ENCODE results near the gene SULF2. TPM values are rescaled to one million over a fixed set of nuclear protein-coding genes. Genes with fewer than 3 reads are reported as not detected.

Gene SULF2
- total RNA-seq, 2 donors from 2014 or later = 2.1 TPM; not detected in 1

- Mint-ChIP-seq H3K27me3 (peaks cover 39 to 49% of the 10 kb centered on the region in 2 donors), H3K4me1 (ENCODE audit: low read depth in 2 of 2) (peaks cover 0 to 5% of the 10 kb centered on the region in 2 donors), H3K9me3 (no peaks in the 10 kb centered on the region), H3K36me3 (no peaks in the 10 kb centered on the region), H3K4me3 (no peak overlapping the region), H3K27ac (no peak overlapping the region)
- ATAC-seq (no peak), DNase-seq (ENCODE audit: low spot score) (no peak)
Observed at GRCh38 chr20:47784599-47785310, 526 bp downstream of the SULF2 start.

DNA sequence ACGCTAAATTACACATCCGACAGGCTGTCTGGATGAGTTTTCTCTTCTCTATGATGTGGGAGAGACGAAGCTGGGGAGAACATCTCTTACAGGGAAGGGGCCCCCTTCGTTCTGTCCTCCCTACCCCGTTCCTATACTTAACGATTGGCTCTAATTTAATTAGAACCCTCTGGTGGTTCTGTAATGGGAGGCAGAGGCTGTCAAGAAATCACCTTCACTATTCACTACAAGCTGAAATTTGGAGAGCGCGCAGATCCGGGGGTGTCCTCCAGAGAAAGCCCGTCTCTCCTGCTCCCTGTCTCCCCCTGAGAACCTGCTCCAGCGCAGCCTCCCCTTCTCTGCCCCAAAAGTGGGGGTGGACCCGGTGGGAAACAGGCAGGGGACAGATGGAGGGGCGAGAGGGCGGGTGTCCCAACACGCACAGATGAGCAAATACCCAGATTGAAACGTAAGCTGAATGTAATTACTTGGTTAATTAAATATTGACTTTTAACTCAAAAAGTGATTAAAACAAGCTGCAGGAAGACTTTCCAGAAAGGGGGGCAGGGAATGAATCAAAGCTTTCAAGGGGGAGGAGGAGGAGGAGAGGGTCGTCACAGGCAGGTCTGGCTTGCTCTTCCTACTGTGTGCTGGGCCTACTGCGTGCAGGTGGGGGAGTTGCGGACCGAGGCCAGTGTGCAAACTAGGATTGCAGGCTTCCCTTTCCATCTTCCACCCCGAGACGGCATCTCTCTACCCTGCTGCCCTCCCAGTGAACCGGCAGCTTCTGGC, 1.3 kb downstream of the SULF2 start:
- no peak overlapping the region for H3K4me3 Mint-ChIP-seq
- H3K9me3 Mint-ChIP-seq = no peaks in the 10 kb centered on the region
- no peak overlapping the region for H3K27ac Mint-ChIP-seq
- ATAC-seq (no peak), DNase-seq (ENCODE audit: low spot score) (no peak)
- no peaks in the 10 kb centered on the region for H3K36me3 Mint-ChIP-seq
- H3K27me3 Mint-ChIP-seq = peaks cover 36 to 44% of the 10 kb centered on the region in 2 donors
- H3K4me1 Mint-ChIP-seq (ENCODE audit: low read depth in 2 of 2) = peaks cover 0 to 5% of the 10 kb centered on the region in 2 donors

GRCh38 chr20:47782920-47783552, 2.2 kb downstream of the SULF2 start:
- H3K4me3 Mint-ChIP-seq = no peak overlapping the region

DNA sequence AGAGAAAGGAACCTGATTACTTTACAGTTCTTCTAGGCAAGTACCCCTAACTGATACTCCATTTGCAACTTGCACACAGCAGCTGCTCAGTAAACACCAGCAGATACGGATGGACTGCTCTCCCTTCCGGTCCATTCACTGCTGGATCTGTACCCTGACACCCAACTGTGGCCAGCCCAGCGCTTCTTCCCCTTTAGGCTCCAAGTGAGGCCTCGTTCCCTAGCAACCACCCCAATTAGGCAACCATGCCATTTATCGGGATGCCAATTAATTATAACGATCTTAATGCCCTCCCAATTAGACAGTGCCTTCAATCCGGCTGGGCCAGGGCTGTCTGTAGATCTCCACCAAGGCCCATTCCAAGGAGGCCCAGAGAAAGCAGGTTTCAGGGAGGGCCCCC, 3.2 kb downstream of the SULF2 start:
- Mint-ChIP-seq H3K4me3 (no peak overlapping the region), H3K9me3 (no peaks in the 10 kb centered on the region), H3K4me1 (ENCODE audit: low read depth in 2 of 2) (peaks cover 0 to 5% of the 10 kb centered on the region in 2 donors), H3K27ac (no peak overlapping the region), H3K36me3 (no peaks in the 10 kb centered on the region), H3K27me3 (peaks cover 29 to 36% of the 10 kb centered on the region in 2 donors)
- DNase-seq (ENCODE audit: low spot score) = no peak
- ATAC-seq = no peak

More at GRCh38 chr20:47782920-47783552, 2.2 kb downstream of the SULF2 start:
- Mint-ChIP-seq H3K36me3 (no peaks in the 10 kb centered on the region), H3K9me3 (no peaks in the 10 kb centered on the region), H3K27me3 (peaks cover 31 to 37% of the 10 kb centered on the region in 2 donors), H3K27ac (no peak overlapping the region), H3K4me1 (ENCODE audit: low read depth in 2 of 2) (peaks cover 0 to 5% of the 10 kb centered on the region in 2 donors)
- ATAC-seq = no peak
- DNase-seq (ENCODE audit: low spot score) = no peak

DNA sequence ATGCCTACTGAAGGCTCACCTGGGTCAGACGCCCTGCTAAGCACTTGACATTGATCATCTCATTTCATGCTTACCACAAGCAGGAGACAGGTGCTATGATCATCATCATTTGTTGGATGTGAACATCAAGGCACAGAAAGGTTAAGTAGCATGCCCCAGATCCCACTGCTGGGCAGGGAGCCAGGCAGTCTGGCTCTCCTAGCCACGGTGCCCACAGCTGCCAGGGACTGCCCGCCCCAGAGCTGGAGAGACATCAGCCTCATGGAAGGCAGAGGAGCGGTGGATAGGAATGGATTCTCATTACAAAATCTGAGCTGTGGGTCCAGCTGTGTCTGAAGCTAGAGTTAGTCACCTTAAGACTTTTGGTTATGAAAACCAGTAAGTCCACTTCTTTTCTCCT, 3.6 kb downstream of the SULF2 start:
- H3K27me3 Mint-ChIP-seq = peaks cover 26 to 36% of the 10 kb centered on the region in 2 donors
- DNase-seq (ENCODE audit: low spot score) (no peak), ATAC-seq (no peak)
- H3K27ac Mint-ChIP-seq = no peak overlapping the region
- no peak overlapping the region for H3K4me3 Mint-ChIP-seq
- H3K36me3 Mint-ChIP-seq = no peaks in the 10 kb centered on the region
- H3K9me3 Mint-ChIP-seq = no peaks in the 10 kb centered on the region
- peaks cover 0 to 5% of the 10 kb centered on the region in 2 donors for H3K4me1 Mint-ChIP-seq (ENCODE audit: low read depth in 2 of 2)

DNA sequence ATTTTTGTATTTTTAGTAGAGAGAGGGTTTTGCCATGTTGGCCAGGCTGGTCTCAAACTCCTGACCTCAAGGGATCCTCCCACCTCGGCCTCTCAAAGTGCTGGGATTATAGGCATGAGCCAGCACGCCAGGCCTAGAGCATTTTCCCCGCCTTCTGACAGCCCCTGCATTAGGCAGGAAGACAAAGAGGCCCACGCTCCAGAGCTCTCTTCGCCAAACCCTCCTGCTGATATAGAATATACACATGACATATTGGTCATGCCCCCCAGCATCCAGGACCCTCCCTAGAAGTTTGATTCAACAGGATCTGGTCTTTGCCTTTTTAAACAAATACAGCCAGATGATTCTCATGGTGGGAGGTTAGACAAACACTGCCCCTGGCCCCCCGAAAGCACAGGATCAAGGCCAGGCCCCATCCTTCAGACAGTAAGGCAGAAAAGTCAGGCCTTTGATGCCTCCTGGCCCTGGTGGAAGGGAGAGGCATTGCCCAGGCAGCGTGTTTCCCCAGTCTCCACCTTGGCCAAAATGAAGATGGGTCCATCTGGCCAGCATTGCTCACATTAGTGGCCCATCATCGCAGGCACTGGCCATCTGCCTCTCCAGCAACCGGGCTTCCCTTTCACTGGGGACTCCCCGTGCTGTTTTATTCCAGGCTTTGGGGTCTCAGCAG, 4.4 kb downstream of the SULF2 start:
- H3K4me1 Mint-ChIP-seq (ENCODE audit: low read depth in 2 of 2) = peaks cover 0 to under 1% of the 10 kb centered on the region in 2 donors
- no peaks in the 10 kb centered on the region for H3K36me3 Mint-ChIP-seq
- ATAC-seq (no peak), DNase-seq (ENCODE audit: low spot score) (no peak)
- peaks cover 21 to 30% of the 10 kb centered on the region in 2 donors for H3K27me3 Mint-ChIP-seq
- no peak overlapping the region for H3K27ac Mint-ChIP-seq
- H3K4me3 Mint-ChIP-seq = no peak overlapping the region
- H3K9me3 Mint-ChIP-seq = no peaks in the 10 kb centered on the region

DNA sequence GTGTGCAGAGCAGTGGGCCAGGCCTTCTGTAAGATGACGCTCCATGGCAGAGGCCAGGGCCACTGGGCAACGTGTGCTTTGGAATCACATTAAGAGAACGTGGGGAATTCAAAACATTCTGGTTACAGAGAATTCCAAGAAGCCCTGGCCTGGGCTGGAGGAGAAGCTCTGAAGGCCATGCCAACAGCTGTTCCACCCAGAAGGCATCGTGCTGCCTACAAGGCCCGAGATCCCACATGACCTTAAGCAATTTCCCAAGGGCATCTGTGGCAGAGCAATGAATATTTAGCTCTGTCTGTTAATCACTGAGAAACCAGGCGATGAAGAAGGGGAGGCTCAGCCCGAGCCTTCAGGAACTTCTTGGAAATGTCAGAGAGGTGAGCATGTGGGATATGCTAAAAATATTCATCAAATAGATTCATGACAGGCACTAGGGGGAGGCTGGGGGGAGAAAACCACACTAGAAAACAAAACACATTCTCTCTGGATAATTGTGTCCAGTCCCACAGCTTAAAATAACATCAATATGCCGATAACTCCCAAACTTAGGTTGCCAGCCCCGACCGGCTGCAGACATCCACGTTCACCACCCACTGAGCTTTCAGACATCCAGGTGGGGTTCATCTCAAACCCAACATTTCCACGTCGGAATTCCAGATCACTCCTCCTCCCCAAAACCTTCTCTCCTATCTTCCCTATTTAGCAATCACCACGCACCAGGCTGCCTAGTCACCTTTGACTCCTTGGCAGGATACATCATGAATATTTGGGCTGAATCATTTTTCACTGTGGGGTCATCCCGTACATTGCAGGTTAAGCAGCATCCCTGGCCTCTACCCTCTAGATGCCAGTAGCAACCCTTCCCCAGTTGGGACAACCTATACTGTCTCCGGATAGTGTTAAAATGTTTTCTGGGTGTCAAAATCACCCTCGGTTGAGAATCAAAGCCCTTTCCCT, 6.6 kb downstream of the SULF2 start:
- Mint-ChIP-seq H3K4me1 (ENCODE audit: low read depth in 2 of 2) (no peaks in the 10 kb centered on the region), H3K27me3 (peaks cover 12 to 21% of the 10 kb centered on the region in 2 donors), H3K27ac (no peak overlapping the region), H3K9me3 (no peaks in the 10 kb centered on the region), H3K4me3 (no peak overlapping the region), H3K36me3 (no peaks in the 10 kb centered on the region)
- DNase-seq (ENCODE audit: low spot score) (no peak), ATAC-seq (no peak)

DNA sequence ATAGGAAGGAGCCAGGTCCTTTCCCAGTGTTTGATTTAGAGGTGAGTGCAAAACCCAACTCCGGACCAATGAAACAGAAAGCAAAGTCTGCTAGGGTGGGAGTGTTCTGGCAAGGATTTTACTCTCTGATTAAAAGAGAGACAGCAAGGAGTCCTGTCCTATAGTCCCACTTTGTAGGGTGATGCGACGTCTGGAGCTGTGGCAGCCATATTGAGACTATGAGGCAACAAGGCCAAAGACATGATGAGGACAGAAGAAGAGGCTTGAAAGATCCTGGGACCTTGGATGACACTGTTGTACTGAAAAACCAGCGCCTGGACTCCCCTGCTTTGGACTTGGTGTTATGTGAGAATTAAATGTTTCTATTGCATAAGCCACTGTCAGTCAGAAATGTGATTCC, 8.1 kb downstream of the SULF2 start:
- Mint-ChIP-seq H3K27me3 (peaks cover 2 to 7% of the 10 kb centered on the region in 2 donors), H3K36me3 (no peaks in the 10 kb centered on the region), H3K27ac (no peak overlapping the region), H3K4me3 (no peak overlapping the region), H3K9me3 (no peaks in the 10 kb centered on the region), H3K4me1 (ENCODE audit: low read depth in 2 of 2) (no peaks in the 10 kb centered on the region)
- no peak for DNase-seq (ENCODE audit: low spot score)
- no peak for ATAC-seq

DNA sequence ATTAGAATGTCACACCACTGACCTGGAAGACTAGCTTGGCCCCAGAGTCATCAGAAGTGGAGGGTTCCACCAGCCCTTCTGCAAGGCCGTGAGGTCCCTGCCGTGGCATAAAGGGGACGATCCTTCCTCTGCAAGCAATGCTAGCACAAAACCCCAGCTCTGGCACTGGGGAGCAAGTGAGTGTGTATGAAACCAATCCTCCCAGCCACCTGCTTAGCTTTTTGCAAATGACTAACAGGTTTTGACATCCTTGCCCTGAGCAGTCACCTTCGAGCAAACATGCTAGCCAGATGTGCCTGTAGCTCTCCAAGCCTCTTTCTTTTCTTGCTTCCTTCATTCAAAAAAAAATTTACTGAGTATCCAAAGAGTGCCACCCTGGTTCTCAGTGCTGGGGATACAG, 8.6 kb downstream of the SULF2 start:
- Mint-ChIP-seq H3K4me3 (no peak overlapping the region), H3K27ac (no peak overlapping the region), H3K9me3 (no peaks in the 10 kb centered on the region), H3K4me1 (ENCODE audit: low read depth in 2 of 2) (no peaks in the 10 kb centered on the region), H3K36me3 (no peaks in the 10 kb centered on the region), H3K27me3 (peaks cover 2 to 7% of the 10 kb centered on the region in 2 donors)
- ATAC-seq (no peak), DNase-seq (ENCODE audit: low spot score) (no peak)

- no peak overlapping the region for H3K27ac Mint-ChIP-seq
- no peaks in the 10 kb centered on the region for H3K36me3 Mint-ChIP-seq
- H3K9me3 Mint-ChIP-seq = no peaks in the 10 kb centered on the region
- H3K27me3 Mint-ChIP-seq = peaks cover 2 to 7% of the 10 kb centered on the region in 2 donors
- no peak overlapping the region for H3K4me3 Mint-ChIP-seq
- ATAC-seq (no peak), DNase-seq (ENCODE audit: low spot score) (no peak)
- H3K4me1 Mint-ChIP-seq (ENCODE audit: low read depth in 2 of 2) = no peaks in the 10 kb centered on the region
Observed at GRCh38 chr20:47775841-47776240, 9.4 kb downstream of the SULF2 start.

DNA sequence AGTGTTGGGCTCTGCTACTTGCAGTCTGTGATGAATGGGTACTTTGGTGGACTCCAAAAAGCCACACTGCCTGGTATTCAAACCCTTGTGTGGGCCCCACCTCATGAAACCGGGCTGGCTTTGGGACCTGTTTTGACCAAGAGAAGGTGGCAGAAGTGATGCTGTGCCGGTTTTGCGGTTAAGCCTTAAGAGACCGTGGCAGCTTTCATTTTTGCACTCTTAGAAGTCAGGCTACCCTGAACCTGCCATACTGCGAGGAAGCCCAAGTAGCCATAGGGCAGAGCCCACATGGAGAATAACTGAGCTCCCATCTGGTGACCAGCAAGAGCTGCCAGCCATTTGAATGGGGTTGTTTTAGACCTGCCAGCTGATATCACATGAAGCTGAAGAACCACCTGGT, 10.2 kb downstream of the SULF2 start:
- ATAC-seq (no peak), DNase-seq (ENCODE audit: low spot score) (no peak)
- no peak overlapping the region for H3K27ac Mint-ChIP-seq
- no peaks in the 10 kb centered on the region for H3K4me1 Mint-ChIP-seq (ENCODE audit: low read depth in 2 of 2)
- no peaks in the 10 kb centered on the region for H3K9me3 Mint-ChIP-seq
- no peaks in the 10 kb centered on the region for H3K36me3 Mint-ChIP-seq
- H3K27me3 Mint-ChIP-seq = peaks cover 2 to 7% of the 10 kb centered on the region in 2 donors
- H3K4me3 Mint-ChIP-seq = no peak overlapping the region

DNA sequence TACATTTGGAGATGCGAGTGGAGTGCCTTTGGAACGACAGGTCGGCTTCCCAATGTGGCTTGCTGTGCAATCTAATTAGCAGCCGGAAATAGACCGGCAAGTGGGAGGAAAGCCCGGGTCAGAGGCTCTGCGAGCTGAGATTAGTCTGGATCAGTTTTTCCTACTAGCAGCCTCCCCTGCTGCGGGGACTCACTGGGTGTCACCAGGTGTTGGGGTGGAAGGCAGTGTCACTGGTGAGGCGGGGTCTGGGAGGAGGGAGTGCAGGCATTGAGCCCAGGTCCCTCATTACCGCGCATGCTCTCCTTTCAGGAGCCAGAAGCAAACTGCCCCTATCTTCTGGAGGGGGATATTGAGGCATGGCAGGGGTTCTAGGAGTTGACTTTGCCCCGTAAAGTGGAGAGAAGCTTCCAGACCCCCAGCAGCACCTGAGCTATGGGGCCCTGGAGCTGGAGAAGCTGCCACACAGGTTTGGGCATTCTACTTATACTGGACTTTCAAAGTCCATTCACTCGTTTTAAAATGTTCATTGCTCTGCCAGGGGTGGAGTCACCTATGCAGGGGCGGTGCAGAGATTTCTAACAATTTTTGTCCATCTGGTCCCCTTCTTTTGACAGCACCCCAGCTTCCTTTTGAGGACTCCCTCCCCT, 11.0 kb downstream of the SULF2 start:
- no peak overlapping the region for H3K4me3 Mint-ChIP-seq
- no peak for DNase-seq (ENCODE audit: low spot score)
- no peaks in the 10 kb centered on the region for H3K9me3 Mint-ChIP-seq
- ATAC-seq = no peak
- no peaks in the 10 kb centered on the region for H3K36me3 Mint-ChIP-seq
- peaks cover 2 to 7% of the 10 kb centered on the region in 2 donors for H3K27me3 Mint-ChIP-seq
- no peak overlapping the region for H3K27ac Mint-ChIP-seq
- no peaks in the 10 kb centered on the region for H3K4me1 Mint-ChIP-seq (ENCODE audit: low read depth in 2 of 2)
